Kidney (tissue), 14 donors: Measurements from ENCODE around the gene SCLY. TPM values are rescaled to one million over a fixed set of nuclear protein-coding genes. Genes with fewer than 3 reads are reported as not detected.

ENCODE experiments used
- DNase-seq, 5 donors: peaks; one replicate each; pipeline ENCODE4 v3.0.0-alpha.2; 2013 to 2020
- FAIRE-seq: peaks from 2 replicates; lab custom pipeline; 2012; peaks lifted over from hg19 to GRCh38; lab: Jason Lieb, UNC
- H3K27ac ChIP-seq, 2 donors: one replicate each; pipeline ENCODE4 v1.7.0; 2013; ENCODE audit warnings: low read depth in 2 of 2, low read length in 2 of 2, inconsistent platforms in 1 of 2
- H3K27me3 ChIP-seq: one replicate; pipeline ENCODE4 v1.7.1; 2013; ENCODE audit warnings: low read length, inconsistent platforms; ENCODE audit not compliant: control insufficient read depth, insufficient read depth
- H3K36me3 ChIP-seq, 3 donors: one replicate each; pipeline versions ENCODE4 v1.7.0 to v1.7.1; 2013; ENCODE audit warnings: low read length in 3 of 3, control low read depth in 1 of 3, inconsistent platforms in 1 of 3; ENCODE audit not compliant: insufficient read depth in 3 of 3, control insufficient read depth in 2 of 3
- H3K4me1 ChIP-seq, 3 donors: one replicate each; pipeline versions ENCODE4 v1.7.0 to v1.7.1; 2013; ENCODE audit warnings: low read length in 3 of 3, inconsistent platforms in 1 of 3, low read depth in 1 of 3; ENCODE audit not compliant: control insufficient read depth in 2 of 3, insufficient read depth in 2 of 3
- H3K4me3 ChIP-seq, 3 donors: one replicate each; pipeline versions ENCODE4 v1.7.0 to v1.8.1; 2013; ENCODE audit warnings: low read length in 3 of 3, control low read depth in 1 of 3, inconsistent platforms in 1 of 3
- H3K9ac ChIP-seq, 3 donors: one replicate each; pipeline versions ENCODE4 v1.7.0 to v1.7.1; 2013; ENCODE audit warnings: low read length in 3 of 3, control low read depth in 1 of 3, inconsistent platforms in 1 of 3
- H3K9me3 ChIP-seq, 3 donors: one replicate each; pipeline versions ENCODE4 v1.7.0 to v1.7.1; 2013; ENCODE audit warnings: low read length in 3 of 3, control low read depth in 1 of 3, inconsistent platforms in 1 of 3; ENCODE audit not compliant: control insufficient read depth in 2 of 3, insufficient read depth in 1 of 3
- CTCF ChIP-seq: IDR thresholded peaks from 3 replicates; pipeline ENCODE4 v1.5.1; 2012; ENCODE audit warnings: mild to moderate bottlenecking, moderate library complexity, borderline replicate concordance; ENCODE audit not compliant: insufficient read depth; ENCODE audit errors: extremely low read depth
- intact Hi-C: fragments of 100-400 bp; cut with DNase I; formaldehyde crosslinking; loops from one replicate; pipeline ENCODE4 v1.11.1; 2022
- polyA plus RNA-seq: library from polyadenylated mRNA; stranded (reverse); fragments of 350-450 nt; fragmentation: Illumina TruSeq; extraction: RNeasy Lipid Tissue Mini Kit (QIAGEN cat#74804); gene quantifications from one replicate; pipeline ENCODE4 v1.2.3, GENCODE V29; 2014; ENCODE audit warnings: low read depth, low replicate concordance; ENCODE audit not compliant: insufficient read depth
- total RNA-seq: library from RNA; stranded (reverse); fragmentation: NEBNext Ultra II Directional; extraction: Animal tissue kit (Norgen Biotek cat#: 25700); gene quantifications from one replicate; pipeline ENCODE4 v1.2.1, GENCODE V29; 2021
- donor health status: control.
- donor health status: control.
- donor health status: control.
- donor health status: control.
- donor health status: control.
- donor health status: DM: yes; HTN: yes; CAD: no.
- donor health status: Normal renal cell carcinoma (clear cell type).

The SCLY gene
- total and polyA plus RNA-seq, 2 donors from 2014 or later: 18.3 to 21.9 TPM

- no peak overlapping the region for H3K9ac ChIP-seq
- H3K27me3 ChIP-seq: no peaks in the 10 kb centered on the region
- H3K9me3 ChIP-seq: no peaks in the 10 kb centered on the region
- no peak for TF ChIP-seq CTCF
- H3K27ac ChIP-seq: no peak overlapping the region
- FAIRE-seq (no peak), DNase-seq (no peak)
- no peaks in the 10 kb centered on the region for H3K4me1 ChIP-seq
- peaks cover 0 to 22% (median 19%) of the 10 kb centered on the region in 3 donors for H3K36me3 ChIP-seq
- intact Hi-C loops: no loop called here
- no peak overlapping the region for H3K4me3 ChIP-seq
Measured at GRCh38 chr2:238042849-238043584, 17.8 kb upstream of the SCLY start.

GRCh38 chr2:238043851-238044250 lies 16.9 kb upstream of the SCLY start:
- H3K36me3 ChIP-seq: peaks cover 0 to 14% (median 13%) of the 10 kb centered on the region in 3 donors
- no peak overlapping the region for H3K27ac ChIP-seq
- no peak overlapping the region for H3K9ac ChIP-seq
- FAIRE-seq: no peak
- H3K4me3 ChIP-seq: no peak overlapping the region
- DNase-seq: no peak
- H3K4me1 ChIP-seq: no peaks in the 10 kb centered on the region
- TF ChIP-seq CTCF: no peak
- intact Hi-C loops: no loop called here
- H3K27me3 ChIP-seq: no peaks in the 10 kb centered on the region
- H3K9me3 ChIP-seq: peaks cover 0 to 4% (median 0%) of the 10 kb centered on the region in 3 donors

- no peak overlapping the region for H3K9ac ChIP-seq
- intact Hi-C loops: no loop called here
- H3K9me3 ChIP-seq: peaks cover 0 to 4% (median 0%) of the 10 kb centered on the region in 3 donors
- H3K4me1 ChIP-seq: no peaks in the 10 kb centered on the region
- no peak for DNase-seq
- peaks cover 0 to 14% (median 13%) of the 10 kb centered on the region in 3 donors for H3K36me3 ChIP-seq
- H3K27ac ChIP-seq: no peak overlapping the region
- H3K4me3 ChIP-seq: no peak overlapping the region
- TF ChIP-seq CTCF: no peak
- no peak for FAIRE-seq
- H3K27me3 ChIP-seq: no peaks in the 10 kb centered on the region
Measured at GRCh38 chr2:238045575-238045974, 15.2 kb upstream of the SCLY start.
